ENCODE results near the gene SLC25A47. TPM values are rescaled to one million over a fixed set of nuclear protein-coding genes. Genes with fewer than 3 reads are reported as not detected.

SLC25A47 gene
- total RNA-seq, 1 experiment from 2014 or later = not detected

GRCh38 chr14:100325958-100326357, 2.8 kb downstream of the SLC25A47 start:
- TF ChIP-seq, protein P1, sequence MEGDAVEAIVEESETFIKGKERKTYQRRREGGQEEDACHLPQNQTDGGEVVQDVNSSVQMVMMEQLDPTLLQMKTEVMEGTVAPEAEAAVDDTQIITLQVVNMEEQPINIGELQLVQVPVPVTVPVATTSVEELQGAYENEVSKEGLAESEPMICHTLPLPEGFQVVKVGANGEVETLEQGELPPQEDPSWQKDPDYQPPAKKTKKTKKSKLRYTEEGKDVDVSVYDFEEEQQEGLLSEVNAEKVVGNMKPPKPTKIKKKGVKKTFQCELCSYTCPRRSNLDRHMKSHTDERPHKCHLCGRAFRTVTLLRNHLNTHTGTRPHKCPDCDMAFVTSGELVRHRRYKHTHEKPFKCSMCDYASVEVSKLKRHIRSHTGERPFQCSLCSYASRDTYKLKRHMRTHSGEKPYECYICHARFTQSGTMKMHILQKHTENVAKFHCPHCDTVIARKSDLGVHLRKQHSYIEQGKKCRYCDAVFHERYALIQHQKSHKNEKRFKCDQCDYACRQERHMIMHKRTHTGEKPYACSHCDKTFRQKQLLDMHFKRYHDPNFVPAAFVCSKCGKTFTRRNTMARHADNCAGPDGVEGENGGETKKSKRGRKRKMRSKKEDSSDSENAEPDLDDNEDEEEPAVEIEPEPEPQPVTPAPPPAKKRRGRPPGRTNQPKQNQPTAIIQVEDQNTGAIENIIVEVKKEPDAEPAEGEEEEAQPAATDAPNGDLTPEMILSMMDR (IDR thresholded peaks at IDR 0.05; ENCODE audit: unreplicated experiment) = no peak
- Mint-ChIP-seq H3K4me3 (ENCODE audit: unreplicated experiment) (no peak overlapping the region), H3K9me3 (ENCODE audit: unreplicated experiment) (no peaks in the 10 kb centered on the region), H3K36me3 (ENCODE audit: insufficient read depth, unreplicated experiment) (peaks cover 7% of the 10 kb centered on the region), H3K4me1 (ENCODE audit: insufficient read depth, unreplicated experiment) (no peaks in the 10 kb centered on the region), H3K27ac (ENCODE audit: low read depth, unreplicated experiment) (no peak overlapping the region), H3K27me3 (ENCODE audit: insufficient read depth, unreplicated experiment) (no peaks in the 10 kb centered on the region)
- CTCF ChIA-PET = interaction anchor here (0.8 kb wide), 1 partner anchor 19 kb away, joined by 4 read pairs; the partner anchor contains the start of gene SLC25A29
- POLR2A ChIA-PET = no interaction called here
- no TSS peak for BruUV-seq (replicated peaks)
- intact Hi-C loops (cut with micrococcal nuclease) = no loop called here
- no peak for DNase-seq (ENCODE audit: unreplicated experiment)

DNA sequence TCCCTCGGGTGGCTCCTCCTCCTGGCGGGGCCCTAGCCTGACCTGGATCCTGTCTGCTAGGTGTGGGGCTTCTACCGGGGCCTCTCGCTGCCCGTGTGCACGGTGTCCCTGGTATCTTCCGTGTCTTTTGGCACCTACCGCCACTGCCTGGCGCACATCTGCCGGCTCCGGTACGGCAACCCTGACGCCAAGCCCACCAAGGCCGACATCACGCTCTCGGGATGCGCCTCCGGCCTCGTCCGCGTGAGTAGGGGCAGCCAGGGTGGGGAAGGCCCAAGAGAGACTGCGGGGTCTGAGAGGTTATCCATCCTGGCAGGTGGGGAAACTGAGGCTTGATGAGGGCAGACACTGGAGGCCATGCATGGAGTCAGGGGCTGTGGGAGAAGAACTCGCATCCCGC, 4.0 kb downstream of the SLC25A47 start:
- no TSS peak for BruUV-seq (replicated peaks)
- Mint-ChIP-seq H3K4me3 (ENCODE audit: unreplicated experiment) (no peak overlapping the region), H3K27me3 (ENCODE audit: insufficient read depth, unreplicated experiment) (no peaks in the 10 kb centered on the region), H3K4me1 (ENCODE audit: insufficient read depth, unreplicated experiment) (no peaks in the 10 kb centered on the region), H3K36me3 (ENCODE audit: insufficient read depth, unreplicated experiment) (peaks cover 7% of the 10 kb centered on the region), H3K27ac (ENCODE audit: low read depth, unreplicated experiment) (no peak overlapping the region), H3K9me3 (ENCODE audit: unreplicated experiment) (no peaks in the 10 kb centered on the region)
- intact Hi-C loops (cut with micrococcal nuclease) = no loop called here
- DNase-seq (ENCODE audit: unreplicated experiment) = no peak
- CTCF ChIA-PET = interaction anchor here (1.5 kb wide), 1 partner anchor 24 kb away, joined by 4 read pairs; no protein-coding TSS in a partner anchor
- TF ChIP-seq, protein P1 (IDR thresholded peaks at IDR 0.05; ENCODE audit: unreplicated experiment) = no peak
- POLR2A ChIA-PET = interaction anchor here (0.6 kb wide), 1 partner anchor 13 kb away, joined by 3 read pairs; no protein-coding TSS in a partner anchor

GRCh38 chr14:100328495-100329163, 5.5 kb downstream of the SLC25A47 start:
- DNase-seq (ENCODE audit: unreplicated experiment) = no peak
- H3K36me3 Mint-ChIP-seq (ENCODE audit: insufficient read depth, unreplicated experiment) = peaks cover 11% of the 10 kb centered on the region
- ChIA-PET POLR2A (no interaction called here), CTCF (no interaction called here)
- H3K4me3 Mint-ChIP-seq (ENCODE audit: unreplicated experiment) = no peak overlapping the region
- no peaks in the 10 kb centered on the region for H3K4me1 Mint-ChIP-seq (ENCODE audit: insufficient read depth, unreplicated experiment)
- BruUV-seq (replicated peaks) = no TSS peak
- H3K9me3 Mint-ChIP-seq (ENCODE audit: unreplicated experiment) = no peaks in the 10 kb centered on the region
- no peaks in the 10 kb centered on the region for H3K27me3 Mint-ChIP-seq (ENCODE audit: insufficient read depth, unreplicated experiment)
- intact Hi-C loops (cut with micrococcal nuclease) = no loop called here
- TF ChIP-seq, protein P1 (IDR thresholded peaks at IDR 0.05; ENCODE audit: unreplicated experiment) = no peak
- no peak overlapping the region for H3K27ac Mint-ChIP-seq (ENCODE audit: low read depth, unreplicated experiment)

DNA sequence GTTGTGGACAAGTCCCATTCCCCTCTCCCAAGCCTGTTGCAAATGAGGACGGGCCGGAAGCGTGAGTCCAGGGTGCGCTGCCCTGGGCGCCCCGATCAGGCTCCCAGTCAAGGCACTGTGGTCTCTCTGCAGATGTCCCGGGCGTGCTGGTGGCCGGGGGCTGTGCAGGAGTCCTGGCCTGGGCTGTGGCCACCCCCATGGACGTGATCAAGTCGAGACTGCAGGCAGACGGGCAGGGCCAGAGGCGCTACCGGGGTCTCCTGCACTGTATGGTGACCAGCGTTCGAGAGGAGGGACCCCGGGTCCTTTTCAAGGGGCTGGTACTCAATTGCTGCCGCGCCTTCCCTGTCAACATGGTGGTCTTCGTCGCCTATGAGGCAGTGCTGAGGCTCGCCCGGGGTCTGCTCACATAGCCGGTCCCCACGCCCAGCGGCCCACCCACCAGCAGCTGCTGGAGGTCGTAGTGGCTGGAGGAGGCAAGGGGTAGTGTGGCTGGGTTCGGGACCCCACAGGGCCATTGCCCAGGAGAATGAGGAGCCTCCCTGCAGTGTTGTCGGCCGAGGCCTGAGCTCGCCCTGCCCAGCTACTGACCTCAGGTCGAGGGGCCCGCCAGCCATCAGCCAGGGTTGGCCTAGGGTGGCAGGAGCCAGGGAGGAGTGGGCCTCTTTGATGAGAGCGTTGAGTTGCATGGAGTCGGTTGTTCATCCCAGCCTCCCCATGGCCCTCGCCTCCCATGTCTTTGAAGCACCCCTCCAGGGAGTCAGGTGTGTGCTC, 6.3 kb downstream of the SLC25A47 start:
- POLR2A ChIA-PET = no interaction called here
- H3K9me3 Mint-ChIP-seq (ENCODE audit: unreplicated experiment) = no peaks in the 10 kb centered on the region
- no TSS peak for BruUV-seq (replicated peaks)

More for the DNA sequence above, 6.3 kb downstream of the SLC25A47 start:
- intact Hi-C loops (cut with micrococcal nuclease) = no loop called here
- H3K27ac Mint-ChIP-seq (ENCODE audit: low read depth, unreplicated experiment) = no peak overlapping the region
- no peaks in the 10 kb centered on the region for H3K27me3 Mint-ChIP-seq (ENCODE audit: insufficient read depth, unreplicated experiment)
- no peak for DNase-seq (ENCODE audit: unreplicated experiment)
- H3K4me3 Mint-ChIP-seq (ENCODE audit: unreplicated experiment) = no peak overlapping the region
- CTCF ChIA-PET = no interaction called here
- H3K4me1 Mint-ChIP-seq (ENCODE audit: insufficient read depth, unreplicated experiment) = no peaks in the 10 kb centered on the region
- peaks cover 12% of the 10 kb centered on the region for H3K36me3 Mint-ChIP-seq (ENCODE audit: insufficient read depth, unreplicated experiment)
- TF ChIP-seq, protein P1 (IDR thresholded peaks at IDR 0.05; ENCODE audit: unreplicated experiment) = no peak

All from MCF 10A (cell line).